ENCODE data around the gene NR4A1.

GRCh38 chr12:52005903-52006703 lies 45.1 kb upstream of the NR4A1 start:
- TF ChIP-seq ZNF12 (CRISPR knock-in tag; IDR thresholded peaks at IDR 0.05) = no peak
- no peak for TF ChIP-seq SP1 (CRISPR knock-in tag; IDR thresholded peaks at IDR 0.05)
- no peak for TF ChIP-seq POLR2A (conservative IDR thresholded peaks at IDR 0.05)
- TF ChIP-seq RAD21 (CRISPR knock-in tag; conservative IDR thresholded peaks at IDR 0.05 in 1 of 2, IDR thresholded peaks at IDR 0.05 in 1 of 2) = no peak
- no peak for TF ChIP-seq CTCF (IDR thresholded peaks at IDR 0.05 in 2 of 3, conservative IDR thresholded peaks at IDR 0.05 in 1 of 3; ENCODE audit: insufficient read depth in 2 of 3, low read depth in 1 of 3, low read length in 3 of 3)
- TF ChIP-seq ZNF408 (CRISPR knock-in tag; IDR thresholded peaks at IDR 0.05; ENCODE audit: low read depth) = no peak
- TF ChIP-seq POLR2AphosphoS5 (IDR thresholded peaks at IDR 0.05; ENCODE audit: control insufficient read depth, insufficient read depth, low read depth, low read length) = no peak

Data from K562 (cell line).